Measurements from ENCODE around the gene GMDS. TPM values are rescaled to one million over a fixed set of nuclear protein-coding genes. Genes with fewer than 3 reads are reported as not detected.

GMDS gene
- total and polyA plus RNA-seq, 2 donors (not counting 3 experiments of a cell fraction or from before 2014, with no cell fraction given) = 9.8 to 23.5 TPM

DNA sequence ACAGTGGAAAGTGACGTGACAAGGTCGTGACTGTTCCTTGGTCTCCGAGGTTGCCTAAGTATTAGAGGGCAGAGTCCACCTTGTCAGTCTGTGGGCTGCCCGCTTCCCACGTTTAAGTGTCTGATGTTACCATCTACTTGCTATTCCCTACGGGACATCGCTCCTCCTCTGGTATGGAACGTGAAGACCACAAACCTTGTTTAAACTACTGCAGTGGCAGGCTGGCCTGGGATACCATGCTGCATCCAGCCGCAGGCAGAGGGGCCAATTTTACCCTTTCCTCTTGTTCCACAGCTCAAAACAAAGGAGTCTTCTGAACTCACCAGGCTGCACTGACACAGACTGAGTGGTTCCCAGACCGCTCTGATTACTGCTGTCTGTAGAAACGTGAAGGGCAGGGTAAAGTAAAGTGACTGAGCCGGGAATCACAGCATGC, 359.8 kb downstream of the GMDS start:
- Histone ChIP-seq H3K9me3 (replicated peaks; ENCODE audit: control insufficient read depth, insufficient read depth, low read length) (no peaks in the 10 kb centered on the region), H2AFZ (ENCODE audit: low read depth, low read length) (no peak overlapping the region), H3K36me3 (ENCODE audit: control insufficient read depth in 2 of 2, extremely low read depth in 1 of 2, insufficient read depth in 2 of 2, low read length in 2 of 2) (no peaks in the 10 kb centered on the region), H3K27ac (ENCODE audit: insufficient read depth, low read depth, low read length) (no peak overlapping the region), H3K27me3 (ENCODE audit: control insufficient read depth in 2 of 2, insufficient read depth in 2 of 2, low read length in 2 of 2) (no peaks in the 10 kb centered on the region), H3K9me1 (replicated peaks; ENCODE audit: control insufficient read depth, extremely low read depth, insufficient read depth, low read length) (no peaks in the 10 kb centered on the region), H3K9ac (replicated peaks; ENCODE audit: extremely low read depth, insufficient read depth, low read length) (no peak overlapping the region), H4K20me1 (replicated peaks; ENCODE audit: control insufficient read depth, extremely low read depth, insufficient read depth, low read length) (no peaks in the 10 kb centered on the region), H3K79me2 (ENCODE audit: control insufficient read depth, insufficient read depth, low read length) (no peaks in the 10 kb centered on the region), H3K4me1 (ENCODE audit: control insufficient read depth, extremely low read depth, insufficient read depth, low read length) (no peaks in the 10 kb centered on the region), H3K4me2 (ENCODE audit: insufficient read depth, low read length) (no peak overlapping the region), H3K4me3 (replicated peaks in 1 of 3; ENCODE audit: insufficient read depth in 1 of 3, low read depth in 1 of 3, low read length in 3 of 3) (no peak overlapping the region)
- DNase-seq (ENCODE audit: low read depth, low spot score) (no peak), FAIRE-seq (no peak)
- ChIA-PET CTCF (interaction anchor here (1.0 to 1.1 kb wide), 2 partner anchors 8 to 10 kb away, joined by 3 read pairs; no protein-coding TSS in a partner anchor), POLR2A (no interaction called here)
- TF ChIP-seq EZH2 (IDR thresholded peaks at IDR 0.05; ENCODE audit: borderline replicate concordance, low read depth, low read length, severe bottlenecking) (no peak), MYC (IDR thresholded peaks at IDR 0.05; ENCODE audit: low read depth, low read length) (no peak), GATA2 (IDR thresholded peaks at IDR 0.05; ENCODE audit: insufficient read depth, insufficient read length, low read depth, low read length) (no peak), FOS (IDR thresholded peaks at IDR 0.05; ENCODE audit: borderline replicate concordance, insufficient read depth, low read length) (no peak), POLR2A (IDR thresholded peaks at IDR 0.05; ENCODE audit: low read depth, low read length) (no peak), POLR2AphosphoS5 (IDR thresholded peaks at IDR 0.05; ENCODE audit: insufficient read depth, low read depth, low read length) (no peak), JUN (IDR thresholded peaks at IDR 0.05; ENCODE audit: borderline replicate concordance, insufficient read depth, insufficient read length, low read depth) (no peak)
- TF ChIP-seq, protein P1, sequence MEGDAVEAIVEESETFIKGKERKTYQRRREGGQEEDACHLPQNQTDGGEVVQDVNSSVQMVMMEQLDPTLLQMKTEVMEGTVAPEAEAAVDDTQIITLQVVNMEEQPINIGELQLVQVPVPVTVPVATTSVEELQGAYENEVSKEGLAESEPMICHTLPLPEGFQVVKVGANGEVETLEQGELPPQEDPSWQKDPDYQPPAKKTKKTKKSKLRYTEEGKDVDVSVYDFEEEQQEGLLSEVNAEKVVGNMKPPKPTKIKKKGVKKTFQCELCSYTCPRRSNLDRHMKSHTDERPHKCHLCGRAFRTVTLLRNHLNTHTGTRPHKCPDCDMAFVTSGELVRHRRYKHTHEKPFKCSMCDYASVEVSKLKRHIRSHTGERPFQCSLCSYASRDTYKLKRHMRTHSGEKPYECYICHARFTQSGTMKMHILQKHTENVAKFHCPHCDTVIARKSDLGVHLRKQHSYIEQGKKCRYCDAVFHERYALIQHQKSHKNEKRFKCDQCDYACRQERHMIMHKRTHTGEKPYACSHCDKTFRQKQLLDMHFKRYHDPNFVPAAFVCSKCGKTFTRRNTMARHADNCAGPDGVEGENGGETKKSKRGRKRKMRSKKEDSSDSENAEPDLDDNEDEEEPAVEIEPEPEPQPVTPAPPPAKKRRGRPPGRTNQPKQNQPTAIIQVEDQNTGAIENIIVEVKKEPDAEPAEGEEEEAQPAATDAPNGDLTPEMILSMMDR (IDR thresholded peaks at IDR 0.05; ENCODE audit: extremely low read depth in 1 of 2, insufficient read depth in 1 of 2, low read depth in 1 of 2, low read length in 2 of 2) = no peak
- TF ChIP-seq, protein P2, sequence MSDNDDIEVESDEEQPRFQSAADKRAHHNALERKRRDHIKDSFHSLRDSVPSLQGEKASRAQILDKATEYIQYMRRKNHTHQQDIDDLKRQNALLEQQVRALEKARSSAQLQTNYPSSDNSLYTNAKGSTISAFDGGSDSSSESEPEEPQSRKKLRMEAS (IDR thresholded peaks at IDR 0.05; ENCODE audit: insufficient read depth, insufficient read length) = no peak
- dilution Hi-C loops (cut with MboI; ENCODE audit: extremely low pct_ligation_motif_present, low sequenced_read_pairs) (no loop called here), intact Hi-C loops (cut with micrococcal nuclease) (no loop called here)
- BruUV-seq (replicated peaks) = no TSS peak

Measured in endothelial cell of umbilical vein (primary cell).